Sigmoid colon (tissue), 4 donors: Measurements from ENCODE around the gene CES3.

ENCODE experiments used
- POLR2AphosphoS5 ChIP-seq, 4 donors: sonication (generic); formaldehyde crosslinking; IDR thresholded peaks; one replicate each; pipeline ENCODE4 v1.6.1; 2017; ENCODE audit warnings: antibody characterized with exemption in 4 of 4
- TF ChIP-seq, protein P1 (sequence below), 4 experiments: fragments of 450-650 bp in 3 of 4; fragments of 200-600 bp in 1 of 4; IDR thresholded peaks; one replicate each; pipeline ENCODE4 v1.5.1; 2016 to 2019; ENCODE audit warnings: antibody characterized with exemption in 4 of 4, mild to moderate bottlenecking in 3 of 4, moderate library complexity in 2 of 4

DNA sequence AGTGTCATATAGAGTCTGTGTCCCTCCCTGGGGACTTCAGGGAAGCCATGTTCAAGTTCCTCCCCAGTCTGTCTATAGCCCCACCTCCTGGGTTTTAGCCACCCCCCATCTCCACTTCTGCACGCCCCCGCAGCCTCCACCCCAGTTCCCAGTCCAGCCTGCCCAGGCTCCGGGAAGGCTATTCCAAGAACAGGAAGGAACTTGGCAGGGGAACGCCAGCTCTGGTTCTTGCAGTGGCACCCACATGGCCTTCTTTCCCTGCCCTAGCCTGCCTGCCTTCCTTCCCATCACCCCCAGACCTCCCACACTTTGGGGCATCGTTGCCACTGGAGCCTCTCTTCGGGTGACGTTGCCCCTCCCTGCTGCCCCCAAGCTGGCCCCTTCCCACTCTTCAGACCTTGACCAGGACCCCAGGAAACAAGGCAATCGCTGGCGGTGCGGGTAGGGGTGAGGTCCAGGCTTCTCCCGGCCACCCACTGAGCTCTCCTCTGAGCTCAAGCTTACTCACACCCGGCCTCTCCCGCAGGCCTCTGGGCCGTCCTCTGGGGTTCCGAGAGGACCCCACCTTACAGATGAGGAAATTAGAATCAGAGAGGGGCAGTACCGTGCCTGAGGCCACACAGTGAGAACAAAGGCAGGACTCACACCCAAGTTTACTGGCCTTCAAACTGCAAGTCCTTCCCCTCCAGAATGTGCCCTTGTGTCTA, 18.1 kb downstream of the CES3 start:
- TF ChIP-seq POLR2AphosphoS5 (IDR thresholded peaks at IDR 0.05): peak in 1 of 4 donors; percentile 12
- TF ChIP-seq, protein P1, sequence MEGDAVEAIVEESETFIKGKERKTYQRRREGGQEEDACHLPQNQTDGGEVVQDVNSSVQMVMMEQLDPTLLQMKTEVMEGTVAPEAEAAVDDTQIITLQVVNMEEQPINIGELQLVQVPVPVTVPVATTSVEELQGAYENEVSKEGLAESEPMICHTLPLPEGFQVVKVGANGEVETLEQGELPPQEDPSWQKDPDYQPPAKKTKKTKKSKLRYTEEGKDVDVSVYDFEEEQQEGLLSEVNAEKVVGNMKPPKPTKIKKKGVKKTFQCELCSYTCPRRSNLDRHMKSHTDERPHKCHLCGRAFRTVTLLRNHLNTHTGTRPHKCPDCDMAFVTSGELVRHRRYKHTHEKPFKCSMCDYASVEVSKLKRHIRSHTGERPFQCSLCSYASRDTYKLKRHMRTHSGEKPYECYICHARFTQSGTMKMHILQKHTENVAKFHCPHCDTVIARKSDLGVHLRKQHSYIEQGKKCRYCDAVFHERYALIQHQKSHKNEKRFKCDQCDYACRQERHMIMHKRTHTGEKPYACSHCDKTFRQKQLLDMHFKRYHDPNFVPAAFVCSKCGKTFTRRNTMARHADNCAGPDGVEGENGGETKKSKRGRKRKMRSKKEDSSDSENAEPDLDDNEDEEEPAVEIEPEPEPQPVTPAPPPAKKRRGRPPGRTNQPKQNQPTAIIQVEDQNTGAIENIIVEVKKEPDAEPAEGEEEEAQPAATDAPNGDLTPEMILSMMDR (IDR thresholded peaks at IDR 0.05): no peak
